ENCODE data around the gene TNFRSF1A. TPM values are rescaled to one million over a fixed set of nuclear protein-coding genes. Genes with fewer than 3 reads are reported as not detected.

Gene TNFRSF1A
- total and polyA plus RNA-seq, 9 of the 15 experiments (the other 6 are each of a cell fraction or from before 2014, with no cell fraction given), result 0.76 to 43.5 (median 30.0) TPM

- H3K4me1 ChIP-seq (replicated peaks in 1 of 2; ENCODE audit: control insufficient read depth in 2 of 2, insufficient read depth in 2 of 2, low read length in 2 of 2), result no peaks in the 10 kb centered on the region; a peak in 1 of 5 replicates
- intact Hi-C loops (cut with micrococcal nuclease) (no loop called here), in situ Hi-C loops (cut with MboI) (no loop called here)
- no peaks in the 10 kb centered on the region for H3K9me1 ChIP-seq (ENCODE audit: control insufficient read depth, insufficient read depth, low read length)
- no peak for ATAC-seq
- BruUV-seq (replicated peaks), result no TSS peak
- no peak for FAIRE-seq
- ChIA-PET CTCF (ENCODE audit: low intra/inter-chr PET ratio) (no interaction called here), POLR2A (interaction anchor here (0.5 to 0.8 kb wide), 2 partner anchors 10 to 16 kb away, joined by 3 to 5 read pairs; no protein-coding TSS in a partner anchor)
- H3K4me3 ChIP-seq, result no peak overlapping the region
- peaks cover 0 to 23% of the 10 kb centered on the region in 2 experiments; a peak in 2 of 5 replicates for H3K27me3 ChIP-seq (ENCODE audit: control insufficient read depth in 2 of 2, insufficient read depth in 2 of 2, low read length in 2 of 2)
- no peak overlapping the region for H3K27ac ChIP-seq (ENCODE audit: extremely low read depth, low read depth, low read length)
- H3K4me2 ChIP-seq (ENCODE audit: insufficient read depth, low read length), result no peak overlapping the region
- no peaks in the 10 kb centered on the region for H3K36me3 ChIP-seq (ENCODE audit: control insufficient read depth, insufficient read depth, low read length)
- no peak for DNase-seq (ENCODE audit: extremely low read depth in 1 of 4, low spot score in 3 of 4)
- no peak overlapping the region for H2AFZ ChIP-seq (ENCODE audit: low read depth, low read length)
- no peaks in the 10 kb centered on the region for H3K79me2 ChIP-seq (ENCODE audit: control insufficient read depth, insufficient read depth, low read length)
- 27% methylated on average over 8 of the region's 9 CpGs for WGBS (ENCODE audit: insufficient coverage, low coverage, missing lambda C conversion rate)
- H3K9ac ChIP-seq (ENCODE audit: insufficient read depth in 1 of 2, low read depth in 2 of 2, low read length in 2 of 2), result no peak overlapping the region; a peak in 1 of 4 replicates
- H4K20me1 ChIP-seq (replicated peaks; ENCODE audit: control insufficient read depth, insufficient read depth, low read length), result 0 out of 2 replicates have a peak, but pooled peaks cover 6% of the 10 kb centered on the region
- H3K9me3 ChIP-seq (replicated peaks; ENCODE audit: control insufficient read depth, insufficient read depth, low read depth, low read length), result no peaks in the 10 kb centered on the region
- TF ChIP-seq THAP12 (CRISPR knock-in tag; IDR thresholded peaks at IDR 0.05) (no peak), UBTF (IDR thresholded peaks at IDR 0.05; ENCODE audit: borderline replicate concordance in 1 of 2, low read depth in 2 of 2, low read length in 2 of 2) (no peak), PHF21A (IDR thresholded peaks at IDR 0.05; ENCODE audit: borderline replicate concordance, low read depth) (no peak), TBL1XR1 (IDR thresholded peaks at IDR 0.05; ENCODE audit: low read length in 2 of 2) (no peak), RBM17 (IDR thresholded peaks at IDR 0.05; ENCODE audit: borderline replicate concordance, low read depth, low read length) (no peak), ZNF589 (CRISPR knock-in tag; IDR thresholded peaks at IDR 0.05; ENCODE audit: low read depth) (no peak), STAT5B (CRISPR knock-in tag; IDR thresholded peaks at IDR 0.05) (no peak), ZBTB7A (IDR thresholded peaks at IDR 0.05; ENCODE audit: borderline replicate concordance, control insufficient read depth, low read depth, low read length) (no peak), KDM1A (IDR thresholded peaks at IDR 0.05) (no peak), POU5F1 (IDR thresholded peaks at IDR 0.05; ENCODE audit: borderline replicate concordance, low read depth, low read length, partially characterized antibody) (no peak), ZNF785 (CRISPR knock-in tag; IDR thresholded peaks at IDR 0.05) (no peak), ZBTB49 (CRISPR knock-in tag; IDR thresholded peaks at IDR 0.05; ENCODE audit: borderline replicate concordance) (no peak), HCFC1 (IDR thresholded peaks at IDR 0.05; ENCODE audit: low read depth, low read length) (no peak)
Observed at GRCh38 chr12:6352193-6353173, 10.6 kb upstream of the TNFRSF1A start.

Measured in K562 (cell line).